HG02970 (cell line): Measurements from ENCODE around the gene HTD2.

Source experiments
- ATAC-seq: cut with Tn5 transposase; IDR thresholded peaks from one replicate; pipeline ENCODE4 v1.9.1; 2021; ENCODE audit warnings: mild to moderate bottlenecking, moderate library complexity, moderate number of reproducible peaks; ENCODE audit not compliant: unreplicated experiment, low FRiP score

HTD2 gene

GRCh38 chr3:58353722-58354553 lies 47.6 kb downstream of the HTD2 start:
- ATAC-seq: no peak

GRCh38 chr3:58355179-58355578 lies 48.9 kb downstream of the HTD2 start:
- no peak for ATAC-seq

- no peak for ATAC-seq
Observed at GRCh38 chr3:58356054-58356453, 49.7 kb downstream of the HTD2 start.

- ATAC-seq: no peak
Observed at GRCh38 chr3:58357402-58357801, 51.1 kb downstream of the HTD2 start.

- no peak for ATAC-seq
Observed at GRCh38 chr3:58358092-58358491, 51.8 kb downstream of the HTD2 start.

- no peak for ATAC-seq
Observed at GRCh38 chr3:58358808-58359207, 52.5 kb downstream of the HTD2 start.

GRCh38 chr3:58359621-58360020 lies 53.3 kb downstream of the HTD2 start:
- ATAC-seq: no peak

GRCh38 chr3:58361866-58362265 lies 55.5 kb downstream of the HTD2 start:
- no peak for ATAC-seq

- no peak for ATAC-seq
Observed at GRCh38 chr3:58366699-58367098, 60.4 kb downstream of the HTD2 start.

- no peak for ATAC-seq
Observed at GRCh38 chr3:58369038-58369437, 62.7 kb downstream of the HTD2 start.
